ENCODE data around the gene LIAS. TPM values are rescaled to one million over a fixed set of nuclear protein-coding genes. Genes with fewer than 3 reads are reported as not detected.

Gene LIAS
- total and polyA plus RNA-seq, 2 of the 13 experiments (the other 11 are each of a cell fraction or from before 2014, with no cell fraction given): 16.0 to 16.6 TPM

- no peak for TF ChIP-seq ZNF781 (CRISPR knock-in tag; IDR thresholded peaks at IDR 0.05; ENCODE audit: borderline replicate concordance, not compliant biosample characterization)
- no peak for TF ChIP-seq IKZF1 (IDR thresholded peaks at IDR 0.05)
- peak; percentile 55 for TF ChIP-seq ZNF546 (CRISPR knock-in tag; conservative IDR thresholded peaks at IDR 0.05)
- no peak for TF ChIP-seq NONO (IDR thresholded peaks at IDR 0.05)
- peak; percentile 97 for TF ChIP-seq NONO (CRISPR knock-in tag; conservative IDR thresholded peaks at IDR 0.05)
- 0 out of 2 replicates have a peak, but pooled peaks have one; percentile 70 for TF ChIP-seq ZNF776 (CRISPR knock-in tag; IDR thresholded peaks at IDR 0.05)
- no peak for TF ChIP-seq ZNF20 (CRISPR knock-in tag; IDR thresholded peaks at IDR 0.05)
- TF ChIP-seq, protein P1, sequence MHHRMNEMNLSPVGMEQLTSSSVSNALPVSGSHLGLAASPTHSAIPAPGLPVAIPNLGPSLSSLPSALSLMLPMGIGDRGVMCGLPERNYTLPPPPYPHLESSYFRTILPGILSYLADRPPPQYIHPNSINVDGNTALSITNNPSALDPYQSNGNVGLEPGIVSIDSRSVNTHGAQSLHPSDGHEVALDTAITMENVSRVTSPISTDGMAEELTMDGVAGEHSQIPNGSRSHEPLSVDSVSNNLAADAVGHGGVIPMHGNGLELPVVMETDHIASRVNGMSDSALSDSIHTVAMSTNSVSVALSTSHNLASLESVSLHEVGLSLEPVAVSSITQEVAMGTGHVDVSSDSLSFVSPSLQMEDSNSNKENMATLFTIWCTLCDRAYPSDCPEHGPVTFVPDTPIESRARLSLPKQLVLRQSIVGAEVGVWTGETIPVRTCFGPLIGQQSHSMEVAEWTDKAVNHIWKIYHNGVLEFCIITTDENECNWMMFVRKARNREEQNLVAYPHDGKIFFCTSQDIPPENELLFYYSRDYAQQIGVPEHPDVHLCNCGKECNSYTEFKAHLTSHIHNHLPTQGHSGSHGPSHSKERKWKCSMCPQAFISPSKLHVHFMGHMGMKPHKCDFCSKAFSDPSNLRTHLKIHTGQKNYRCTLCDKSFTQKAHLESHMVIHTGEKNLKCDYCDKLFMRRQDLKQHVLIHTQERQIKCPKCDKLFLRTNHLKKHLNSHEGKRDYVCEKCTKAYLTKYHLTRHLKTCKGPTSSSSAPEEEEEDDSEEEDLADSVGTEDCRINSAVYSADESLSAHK (CRISPR knock-in tag; IDR thresholded peaks at IDR 0.05; ENCODE audit: borderline replicate concordance): peak; percentile 57; the same call in 1 of the 2 replicates
- TF ChIP-seq ZNF205 (CRISPR knock-in tag; IDR thresholded peaks at IDR 0.05): peak; percentile 74
- peak; percentile 92 for TF ChIP-seq HNF1B (CRISPR knock-in tag; IDR thresholded peaks at IDR 0.05)
- TF ChIP-seq ARID2 (CRISPR knock-in tag; IDR thresholded peaks at IDR 0.05; ENCODE audit: borderline replicate concordance): peak; percentile 87; the same call in 1 of the 2 replicates
- peak; percentile 79 for TF ChIP-seq GFI1 (CRISPR knock-in tag; IDR thresholded peaks at IDR 0.05; ENCODE audit: borderline replicate concordance)
- TF ChIP-seq KLF13 (CRISPR knock-in tag; IDR thresholded peaks at IDR 0.05): no peak; the same call in 1 of the 2 replicates
- peak; percentile 93 for TF ChIP-seq ZNF816 (CRISPR knock-in tag; IDR thresholded peaks at IDR 0.05; ENCODE audit: borderline replicate concordance)
- 0 out of 2 replicates have a peak, but pooled peaks have one; percentile 82 for TF ChIP-seq ZNF720 (CRISPR knock-in tag; IDR thresholded peaks at IDR 0.05)
- TF ChIP-seq NR2F6 (IDR thresholded peaks at IDR 0.05): peak; percentile 28; the same call in 1 of the 2 replicates
- TF ChIP-seq NR2F6 (CRISPR knock-in tag; IDR thresholded peaks at IDR 0.05): peak; percentile 42; the same call in 1 of the 2 replicates
- peak; percentile 81 for TF ChIP-seq NFYB (CRISPR knock-in tag; IDR thresholded peaks at IDR 0.05)
- peak; percentile 89; the same call in 1 of the 2 replicates for TF ChIP-seq ZFP82 (CRISPR knock-in tag; IDR thresholded peaks at IDR 0.05; ENCODE audit: borderline replicate concordance)
- TF ChIP-seq ZNF572 (CRISPR knock-in tag; IDR thresholded peaks at IDR 0.05): peak; percentile 62; the same call in 1 of the 2 replicates
- TF ChIP-seq ZNF7 (CRISPR knock-in tag; IDR thresholded peaks at IDR 0.05): peak; percentile 41; the same call in 1 of the 2 replicates
- peak; percentile 96 for TF ChIP-seq ZNF709 (CRISPR knock-in tag; IDR thresholded peaks at IDR 0.05)
- peak; percentile 90; the same call in 1 of the 2 replicates for TF ChIP-seq BCL3 (CRISPR knock-in tag; IDR thresholded peaks at IDR 0.05)
- peak; percentile 19; the same call in 1 of the 2 replicates for TF ChIP-seq ZBTB34 (CRISPR knock-in tag; IDR thresholded peaks at IDR 0.05)
These were observed 68.6 kb downstream of the LIAS start, which contains the start of gene UGDH (continued) for GRCh38 chr4:39527296-39528060.

All from HepG2 (cell line).